OCI-LY7 (cell line): ENCODE results near the gene KLK2. TPM values are rescaled to one million over a fixed set of nuclear protein-coding genes. Genes with fewer than 3 reads are reported as not detected.

ENCODE experiments used
- BruUV-seq: library from RNA; stranded (reverse); fragments of 400-500 nt; replicated peaks from 2 replicates; lab custom pipeline; 2021; lab: Mats Ljungman, UMichigan
- CTCF ChIA-PET: fragments of 300-600 bp; sonication (Branson Sonifier 250); formaldehyde crosslinking; loops from one replicate; lab custom pipeline; 2022; ENCODE audit warnings: antibody characterized with exemption; ENCODE audit not compliant: unreplicated experiment; lab: Charles Lee
- POLR2A ChIA-PET: fragments of 300-600 bp; sonication (Branson Sonifier 250); formaldehyde crosslinking; loops from one replicate; lab custom pipeline; 2022; ENCODE audit warnings: antibody characterized with exemption; lab: Charles Lee
- DNase-seq: peaks from one replicate; pipeline ENCODE4 v3.0.0-alpha.2; 2015; ENCODE audit warnings: low spot score
- H2AFZ ChIP-seq: fragments of 200-600 bp; sonication (generic), shearing (Covaris generic); 2 replicates; pipeline ENCODE4 v1.6.1; 2014; ENCODE audit warnings: mild to moderate bottlenecking, antibody characterized with exemption, low read length, moderate library complexity
- H3K27ac ChIP-seq: fragments of 200-600 bp; sonication (generic); 2 replicates; pipeline ENCODE4 v1.5.1; 2014; ENCODE audit warnings: mixed run types, low read depth, mild to moderate bottlenecking, moderate library complexity, low read length, inconsistent platforms; ENCODE audit not compliant: poor library complexity, severe bottlenecking
- H3K36me3 ChIP-seq: fragments of 200-600 bp; sonication (generic); 2 replicates; pipeline ENCODE4 v1.6.1; 2014; ENCODE audit warnings: mild to moderate bottlenecking, antibody characterized with exemption, low read length, moderate library complexity, mixed read lengths; ENCODE audit not compliant: insufficient read depth
- H3K4me1 ChIP-seq: fragments of 200-600 bp; sonication (generic); 2 replicates; pipeline ENCODE4 v1.5.1; 2014; ENCODE audit warnings: mild to moderate bottlenecking, low read length; ENCODE audit not compliant: insufficient read depth, poor library complexity, severe bottlenecking
- H3K4me2 ChIP-seq: fragments of 200-600 bp; sonication (generic); 2 replicates; pipeline ENCODE4 v1.6.1; 2014; ENCODE audit warnings: mild to moderate bottlenecking, low read length
- H3K4me3 ChIP-seq: fragments of 200-600 bp; sonication (generic); 2 replicates; pipeline ENCODE4 v1.5.1; 2014; ENCODE audit warnings: mild to moderate bottlenecking, low read depth, low read length; ENCODE audit not compliant: poor library complexity, severe bottlenecking
- H3K79me2 ChIP-seq: fragments of 200-600 bp; sonication (generic); 2 replicates; pipeline ENCODE4 v1.6.1; 2016; ENCODE audit warnings: low read depth, mild to moderate bottlenecking, low read length, moderate library complexity, mixed read lengths; ENCODE audit not compliant: insufficient read depth
- H3K9me2 ChIP-seq: fragments of 200-600 bp; sonication (generic); 2 replicates; pipeline ENCODE4 v1.6.1; 2016; ENCODE audit warnings: mild to moderate bottlenecking, low read length, mixed read lengths; ENCODE audit not compliant: insufficient read depth
- H3K9me3 ChIP-seq: fragments of 200-600 bp; sonication (generic); 2 replicates; pipeline ENCODE4 v1.6.1; 2014; ENCODE audit warnings: mild to moderate bottlenecking, mixed run types, low read length, mixed read lengths
- H4K20me1 ChIP-seq: fragments of 200-600 bp; sonication (generic); 2 replicates; pipeline ENCODE4 v1.6.1; 2014; ENCODE audit warnings: mild to moderate bottlenecking, antibody characterized with exemption, low read length, moderate library complexity, mixed read lengths; ENCODE audit not compliant: insufficient read depth
- CTCF ChIP-seq: fragments of 200-600 bp; sonication (generic); conservative IDR thresholded peaks from 2 replicates; pipeline ENCODE4 v1.5.1; 2014; ENCODE audit warnings: mild to moderate bottlenecking, antibody characterized with exemption, low read length, moderate library complexity, mixed read lengths
- EZH2phosphoT487 ChIP-seq: fragments of 200-600 bp; sonication (generic); IDR thresholded peaks from 2 replicates; pipeline ENCODE4 v1.6.1; 2018; ENCODE audit warnings: low read depth, borderline replicate concordance, mild to moderate bottlenecking, mixed run types, antibody characterized with exemption, low read length, moderate library complexity, mixed read lengths
- intact Hi-C: fragments of 100-400 bp; cut with micrococcal nuclease; formaldehyde crosslinking; loops from one replicate; pipeline ENCODE4 v1.10.0; 2022; ENCODE audit not compliant: unreplicated experiment
- total RNA-seq, 2 experiments: library from RNA; depleted of rRNA in 1 of 2; stranded (reverse); fragments of >200 nt in 1 of 2; shearing (Covaris generic) in 1 of 2; gene quantifications; 2 replicates each; pipeline ENCODE4 v1.2.3, GENCODE V29; 2014 to 2022

KLK2 gene
- total RNA-seq, 2 experiments from 2014 or later = not detected

GRCh38 chr19:50843701-50844221 lies 29.5 kb upstream of the KLK2 start:
- CTCF ChIA-PET = no interaction called here
- no peaks in the 10 kb centered on the region for H3K36me3 ChIP-seq
- no peaks in the 10 kb centered on the region for H3K9me2 ChIP-seq
- intact Hi-C loops = no loop called here
- H3K27ac ChIP-seq = no peak overlapping the region
- H4K20me1 ChIP-seq = no peaks in the 10 kb centered on the region
- no peak overlapping the region for H3K4me3 ChIP-seq
- POLR2A ChIA-PET = no interaction called here
- H2AFZ ChIP-seq = no peak overlapping the region
- no peak overlapping the region for H3K4me2 ChIP-seq
- no peak for TF ChIP-seq CTCF
- TF ChIP-seq EZH2phosphoT487 = no peak
- no peaks in the 10 kb centered on the region for H3K79me2 ChIP-seq
- no peaks in the 10 kb centered on the region for H3K9me3 ChIP-seq
- no peaks in the 10 kb centered on the region for H3K4me1 ChIP-seq
- DNase-seq = no peak
- BruUV-seq = no TSS peak

- Histone ChIP-seq H2AFZ (no peak overlapping the region), H3K4me2 (no peak overlapping the region), H3K36me3 (no peaks in the 10 kb centered on the region), H3K4me1 (no peaks in the 10 kb centered on the region), H3K4me3 (no peak overlapping the region), H3K9me2 (no peaks in the 10 kb centered on the region), H3K9me3 (no peaks in the 10 kb centered on the region), H3K27ac (no peak overlapping the region), H3K79me2 (no peaks in the 10 kb centered on the region), H4K20me1 (no peaks in the 10 kb centered on the region)
- DNase-seq = no peak
- ChIA-PET POLR2A (no interaction called here), CTCF (no interaction called here)
- intact Hi-C loops = no loop called here
- TF ChIP-seq EZH2phosphoT487 (no peak), CTCF (no peak)
- no TSS peak for BruUV-seq
Measured at GRCh38 chr19:50844296-50844935, 28.8 kb upstream of the KLK2 start.

- Histone ChIP-seq H3K4me2 (no peak overlapping the region), H3K9me3 (no peaks in the 10 kb centered on the region), H4K20me1 (no peaks in the 10 kb centered on the region), H3K9me2 (no peaks in the 10 kb centered on the region), H3K79me2 (no peaks in the 10 kb centered on the region), H3K4me3 (no peak overlapping the region), H3K27ac (no peak overlapping the region), H3K4me1 (no peaks in the 10 kb centered on the region), H3K36me3 (no peaks in the 10 kb centered on the region), H2AFZ (no peak overlapping the region)
- TF ChIP-seq EZH2phosphoT487 (no peak), CTCF (no peak)
- ChIA-PET CTCF (no interaction called here), POLR2A (no interaction called here)
- no peak for DNase-seq
- BruUV-seq = no TSS peak
- intact Hi-C loops = no loop called here
Measured at GRCh38 chr19:50850738-50851137, 22.5 kb upstream of the KLK2 start.
